DOHH2 (cell line): ENCODE measurements around the gene GRM6.

Experiments used
- H3F3A ChIP-seq: fragments of 200-600 bp; sonication (generic), shearing (Covaris generic); 2 replicates; pipeline ENCODE4 v1.6.0; 2016; ENCODE audit warnings: antibody characterized with exemption, mild to moderate bottlenecking; ENCODE audit not compliant: control insufficient read depth, insufficient read depth
- H3K27ac ChIP-seq: fragments of 200-600 bp; sonication (generic); 2 replicates; pipeline ENCODE4 v1.5.1; 2014; ENCODE audit warnings: low read depth, mild to moderate bottlenecking, low read length, moderate library complexity
- H3K27me3 ChIP-seq: fragments of 200-600 bp; sonication (generic); 2 replicates; pipeline ENCODE4 v1.6.1; 2014; ENCODE audit warnings: mild to moderate bottlenecking, low read length, mixed read lengths; ENCODE audit not compliant: control insufficient read depth
- H3K36me3 ChIP-seq: fragments of 200-600 bp; sonication (generic); 2 replicates; pipeline ENCODE4 v1.6.1; 2014; ENCODE audit warnings: mild to moderate bottlenecking, low read length, moderate library complexity, mixed read lengths; ENCODE audit not compliant: control insufficient read depth
- H3K4me1 ChIP-seq: fragments of 200-600 bp; sonication (generic); 2 replicates; pipeline ENCODE4 v1.6.1; 2014; ENCODE audit warnings: mild to moderate bottlenecking, low read length, mixed read lengths; ENCODE audit not compliant: control insufficient read depth
- H3K4me2 ChIP-seq: fragments of 200-600 bp; sonication (generic); 2 replicates; pipeline ENCODE4 v1.6.0; 2014; ENCODE audit warnings: mild to moderate bottlenecking, low read length, moderate library complexity
- H3K4me3 ChIP-seq: fragments of 200-600 bp; sonication (generic); 2 replicates; pipeline ENCODE4 v1.5.1; 2014; ENCODE audit warnings: mild to moderate bottlenecking, low read length, mixed read lengths
- H3K79me2 ChIP-seq: fragments of 200-600 bp; sonication (generic); 2 replicates; pipeline ENCODE4 v1.6.1; 2014; ENCODE audit warnings: mild to moderate bottlenecking, low read length, mixed read lengths; ENCODE audit not compliant: control insufficient read depth
- H3K9me2 ChIP-seq: fragments of 200-600 bp; sonication (generic); replicated peaks from 2 replicates; pipeline ENCODE4 v1.6.1; 2014; ENCODE audit warnings: mild to moderate bottlenecking, low read length, mixed read lengths; ENCODE audit not compliant: control insufficient read depth
- H3K9me3 ChIP-seq: fragments of 200-600 bp; sonication (generic); 2 replicates; pipeline ENCODE4 v1.6.1; 2014; ENCODE audit warnings: antibody characterized with exemption, low read length, mixed read lengths; ENCODE audit not compliant: control insufficient read depth, insufficient read depth
- H4K20me1 ChIP-seq: fragments of 200-600 bp; sonication (generic); 2 replicates; pipeline ENCODE4 v1.6.0; 2014; ENCODE audit warnings: low read depth, mild to moderate bottlenecking, antibody characterized with exemption, low read length, moderate library complexity; ENCODE audit not compliant: control insufficient read depth, insufficient read depth
- EZH2phosphoT487 ChIP-seq: fragments of 200-600 bp; sonication (generic); IDR thresholded peaks from 2 replicates; pipeline ENCODE4 v1.6.1; 2017; ENCODE audit warnings: borderline replicate concordance, mild to moderate bottlenecking, antibody characterized with exemption, low read length, moderate library complexity, mixed read lengths
- TF ChIP-seq, protein P1 (sequence below): fragments of 200-600 bp; sonication (generic); IDR thresholded peaks from one replicate; pipeline ENCODE4 v1.5.1; 2014; ENCODE audit warnings: antibody characterized with exemption, mild to moderate bottlenecking, low read depth, low read length; ENCODE audit not compliant: poor library complexity, severe bottlenecking

Gene GRM6

GRCh38 chr5:178983728-178984127 is 11.4 kb downstream of the GRM6 start:
- no peak overlapping the region for H3K4me2 ChIP-seq
- H3K79me2 ChIP-seq, result no peaks in the 10 kb centered on the region
- no peak overlapping the region for H3K4me3 ChIP-seq
- no peaks in the 10 kb centered on the region for H3F3A ChIP-seq
- H3K4me1 ChIP-seq, result no peaks in the 10 kb centered on the region
- H3K27me3 ChIP-seq, result no peaks in the 10 kb centered on the region
- no peaks in the 10 kb centered on the region for H3K9me2 ChIP-seq
- no peaks in the 10 kb centered on the region for H4K20me1 ChIP-seq
- no peaks in the 10 kb centered on the region for H3K36me3 ChIP-seq
- no peak for TF ChIP-seq EZH2phosphoT487
- TF ChIP-seq, protein P1, sequence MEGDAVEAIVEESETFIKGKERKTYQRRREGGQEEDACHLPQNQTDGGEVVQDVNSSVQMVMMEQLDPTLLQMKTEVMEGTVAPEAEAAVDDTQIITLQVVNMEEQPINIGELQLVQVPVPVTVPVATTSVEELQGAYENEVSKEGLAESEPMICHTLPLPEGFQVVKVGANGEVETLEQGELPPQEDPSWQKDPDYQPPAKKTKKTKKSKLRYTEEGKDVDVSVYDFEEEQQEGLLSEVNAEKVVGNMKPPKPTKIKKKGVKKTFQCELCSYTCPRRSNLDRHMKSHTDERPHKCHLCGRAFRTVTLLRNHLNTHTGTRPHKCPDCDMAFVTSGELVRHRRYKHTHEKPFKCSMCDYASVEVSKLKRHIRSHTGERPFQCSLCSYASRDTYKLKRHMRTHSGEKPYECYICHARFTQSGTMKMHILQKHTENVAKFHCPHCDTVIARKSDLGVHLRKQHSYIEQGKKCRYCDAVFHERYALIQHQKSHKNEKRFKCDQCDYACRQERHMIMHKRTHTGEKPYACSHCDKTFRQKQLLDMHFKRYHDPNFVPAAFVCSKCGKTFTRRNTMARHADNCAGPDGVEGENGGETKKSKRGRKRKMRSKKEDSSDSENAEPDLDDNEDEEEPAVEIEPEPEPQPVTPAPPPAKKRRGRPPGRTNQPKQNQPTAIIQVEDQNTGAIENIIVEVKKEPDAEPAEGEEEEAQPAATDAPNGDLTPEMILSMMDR, result no peak
- no peak overlapping the region for H3K27ac ChIP-seq
- peaks cover 20% of the 10 kb centered on the region; the same call in 1 of the 2 replicates for H3K9me3 ChIP-seq

DNA sequence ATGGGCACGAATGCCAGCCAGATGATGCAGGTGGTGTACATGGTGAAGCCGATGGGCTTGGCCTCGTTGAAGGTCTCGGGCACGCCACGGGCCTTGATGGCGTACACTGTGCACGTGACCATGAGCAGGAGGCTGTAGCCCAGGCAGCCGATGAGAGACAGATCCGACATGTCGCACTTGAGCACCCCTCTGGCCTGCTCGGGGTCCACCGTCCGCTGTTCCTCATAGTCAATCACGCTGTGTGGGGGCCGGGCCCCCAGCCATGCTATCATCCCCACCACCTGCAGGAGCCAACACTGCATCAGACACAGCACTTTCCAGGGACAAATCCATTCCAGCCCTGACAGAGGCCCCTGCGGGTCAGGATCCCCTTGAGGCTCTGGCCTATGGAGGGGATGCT is 12.2 kb downstream of the GRM6 start:
- Histone ChIP-seq H3K36me3 (no peaks in the 10 kb centered on the region), H3K79me2 (no peaks in the 10 kb centered on the region), H3K4me1 (no peaks in the 10 kb centered on the region), H3K27ac (no peak overlapping the region), H3K9me2 (no peaks in the 10 kb centered on the region), H3F3A (no peaks in the 10 kb centered on the region), H3K27me3 (no peaks in the 10 kb centered on the region), H3K4me2 (no peak overlapping the region), H3K9me3 (peaks cover 20% of the 10 kb centered on the region; the same call in 1 of the 2 replicates), H3K4me3 (no peak overlapping the region), H4K20me1 (no peaks in the 10 kb centered on the region)
- TF ChIP-seq, protein P1, result no peak
- TF ChIP-seq EZH2phosphoT487, result no peak

DNA sequence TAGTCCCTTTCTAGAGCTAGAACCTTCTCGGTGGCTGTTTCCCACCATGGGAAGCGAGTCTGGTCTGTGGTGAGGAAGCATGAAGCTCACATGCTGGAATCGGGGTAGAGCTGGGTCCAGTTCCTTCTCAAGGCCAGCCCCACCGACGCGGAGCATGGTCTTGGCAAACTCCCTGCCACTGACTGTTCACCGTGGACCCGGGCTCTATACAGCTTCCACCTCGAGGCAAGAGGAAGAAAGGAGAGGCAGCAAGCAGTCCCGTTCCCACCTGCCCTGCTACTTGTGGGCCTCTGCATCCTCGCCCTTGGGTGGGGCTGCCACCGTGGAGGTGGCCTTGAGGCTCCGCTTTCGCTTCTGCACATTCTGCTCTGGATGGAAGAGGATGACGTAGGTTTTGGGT is 13.7 kb downstream of the GRM6 start:
- no peak overlapping the region for H3K4me2 ChIP-seq
- no peaks in the 10 kb centered on the region for H4K20me1 ChIP-seq
- H3K36me3 ChIP-seq, result no peaks in the 10 kb centered on the region
- no peaks in the 10 kb centered on the region for H3K4me1 ChIP-seq
- no peaks in the 10 kb centered on the region for H3K79me2 ChIP-seq
- no peaks in the 10 kb centered on the region for H3F3A ChIP-seq
- H3K4me3 ChIP-seq, result no peak overlapping the region
- no peaks in the 10 kb centered on the region for H3K9me2 ChIP-seq
- TF ChIP-seq, protein P1, result no peak
- no peak for TF ChIP-seq EZH2phosphoT487
- H3K9me3 ChIP-seq, result peaks cover 20% of the 10 kb centered on the region; the same call in 1 of the 2 replicates
- no peaks in the 10 kb centered on the region for H3K27me3 ChIP-seq
- H3K27ac ChIP-seq, result no peak overlapping the region
